DOHH2 (cell line): ENCODE results near the gene JCHAIN.

ENCODE experiments used
- EZH2phosphoT487 ChIP-seq: fragments of 200-600 bp; sonication (generic); IDR thresholded peaks from 2 replicates; pipeline ENCODE4 v1.6.1; 2017; ENCODE audit warnings: borderline replicate concordance, mild to moderate bottlenecking, antibody characterized with exemption, low read length, moderate library complexity, mixed read lengths
- TF ChIP-seq, protein P1 (sequence below): fragments of 200-600 bp; sonication (generic); IDR thresholded peaks from one replicate; pipeline ENCODE4 v1.5.1; 2014; ENCODE audit warnings: antibody characterized with exemption, mild to moderate bottlenecking, low read depth, low read length; ENCODE audit not compliant: poor library complexity, severe bottlenecking

DNA sequence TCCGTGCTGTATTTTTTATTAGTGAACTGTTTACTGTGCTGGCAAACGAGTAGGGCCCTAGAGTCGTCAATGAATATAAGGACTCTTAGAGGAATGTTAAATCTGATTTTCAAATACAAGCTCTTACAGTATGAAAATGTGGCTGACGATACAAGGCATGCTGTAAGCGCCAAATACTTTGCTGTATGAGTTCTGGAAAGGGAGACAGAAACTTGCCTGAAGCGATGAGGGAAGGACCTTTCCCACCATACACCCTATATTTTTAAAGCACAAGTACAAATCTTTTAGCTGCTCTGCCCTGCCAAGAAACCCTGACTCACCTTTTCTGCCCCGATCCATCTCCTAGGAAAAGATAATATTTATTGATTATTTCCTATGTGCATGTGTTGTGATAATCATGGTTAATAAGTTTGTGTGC is 39.7 kb upstream of the JCHAIN start:
- TF ChIP-seq, protein P1, sequence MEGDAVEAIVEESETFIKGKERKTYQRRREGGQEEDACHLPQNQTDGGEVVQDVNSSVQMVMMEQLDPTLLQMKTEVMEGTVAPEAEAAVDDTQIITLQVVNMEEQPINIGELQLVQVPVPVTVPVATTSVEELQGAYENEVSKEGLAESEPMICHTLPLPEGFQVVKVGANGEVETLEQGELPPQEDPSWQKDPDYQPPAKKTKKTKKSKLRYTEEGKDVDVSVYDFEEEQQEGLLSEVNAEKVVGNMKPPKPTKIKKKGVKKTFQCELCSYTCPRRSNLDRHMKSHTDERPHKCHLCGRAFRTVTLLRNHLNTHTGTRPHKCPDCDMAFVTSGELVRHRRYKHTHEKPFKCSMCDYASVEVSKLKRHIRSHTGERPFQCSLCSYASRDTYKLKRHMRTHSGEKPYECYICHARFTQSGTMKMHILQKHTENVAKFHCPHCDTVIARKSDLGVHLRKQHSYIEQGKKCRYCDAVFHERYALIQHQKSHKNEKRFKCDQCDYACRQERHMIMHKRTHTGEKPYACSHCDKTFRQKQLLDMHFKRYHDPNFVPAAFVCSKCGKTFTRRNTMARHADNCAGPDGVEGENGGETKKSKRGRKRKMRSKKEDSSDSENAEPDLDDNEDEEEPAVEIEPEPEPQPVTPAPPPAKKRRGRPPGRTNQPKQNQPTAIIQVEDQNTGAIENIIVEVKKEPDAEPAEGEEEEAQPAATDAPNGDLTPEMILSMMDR = no peak
- TF ChIP-seq EZH2phosphoT487 = no peak
